ENCODE data around the gene SRCIN1. TPM values are rescaled to one million over a fixed set of nuclear protein-coding genes. Genes with fewer than 3 reads are reported as not detected.
"Not testable (repeated sequence)": the region's sequence is repeated elsewhere in the genome, so short reads cannot be mapped to it uniquely, and the experiment has no call there.

SRCIN1 gene
- total RNA-seq, 3 donors from 2014 or later = 2.3 to 7.0 (median 2.5) TPM

- Histone ChIP-seq H3K4me3 (no peak overlapping the region), H3K4me1 (ENCODE audit: low read depth) (no peaks in the 10 kb centered on the region), H3K36me3 (ENCODE audit: low read depth) (no peaks in the 10 kb centered on the region), H3K9me3 (no peaks in the 10 kb centered on the region)
- ATAC-seq (no peak), DNase-seq (no peak)
- no peak for TF ChIP-seq CTCF (IDR thresholded peaks at IDR 0.05)
- intact Hi-C loops (cut with DNase I, micrococcal nuclease) = no loop called here
These were observed 32.2 kb upstream of the SRCIN1 start for GRCh38 chr17:38637951-38638350.

GRCh38 chr17:38636054-38636453 lies 30.3 kb upstream of the SRCIN1 start:
- no peak overlapping the region for H3K4me3 ChIP-seq
- H3K9me3 ChIP-seq = no peaks in the 10 kb centered on the region
- no peaks in the 10 kb centered on the region for H3K36me3 ChIP-seq (ENCODE audit: low read depth)
- intact Hi-C loops (cut with DNase I, micrococcal nuclease) = no loop called here
- ATAC-seq = no peak
- H3K4me1 ChIP-seq (ENCODE audit: low read depth) = no peaks in the 10 kb centered on the region
- TF ChIP-seq CTCF (IDR thresholded peaks at IDR 0.05) = no peak
- DNase-seq = no peak

GRCh38 chr17:38632334-38632733 lies 26.6 kb upstream of the SRCIN1 start:
- DNase-seq = no peak

GRCh38 chr17:38628441-38628840 lies 22.7 kb upstream of the SRCIN1 start:
- peak; percentile 21 for ATAC-seq
- H3K9me3 ChIP-seq = no peaks in the 10 kb centered on the region
- no peaks in the 10 kb centered on the region for H3K36me3 ChIP-seq (ENCODE audit: low read depth)
- intact Hi-C loops (cut with DNase I, micrococcal nuclease) = no loop called here
- no peak for DNase-seq
- H3K4me3 ChIP-seq = no peak overlapping the region
- TF ChIP-seq CTCF (IDR thresholded peaks at IDR 0.05) = no peak
- H3K4me1 ChIP-seq (ENCODE audit: low read depth) = no peaks in the 10 kb centered on the region

More at GRCh38 chr17:38632334-38632733, 26.6 kb upstream of the SRCIN1 start:
- H3K36me3 ChIP-seq (ENCODE audit: low read depth) = no peaks in the 10 kb centered on the region
- intact Hi-C loops (cut with DNase I, micrococcal nuclease) = no loop called here
- TF ChIP-seq CTCF (IDR thresholded peaks at IDR 0.05) = no peak
- H3K4me1 ChIP-seq (ENCODE audit: low read depth) = no peaks in the 10 kb centered on the region
- H3K9me3 ChIP-seq = no peaks in the 10 kb centered on the region
- no peak overlapping the region for H3K4me3 ChIP-seq
- ATAC-seq = no peak

GRCh38 chr17:38627957-38628356 lies 22.2 kb upstream of the SRCIN1 start:
- no peak for TF ChIP-seq CTCF (IDR thresholded peaks at IDR 0.05)
- DNase-seq (no peak), ATAC-seq (no peak)
- intact Hi-C loops (cut with DNase I, micrococcal nuclease) = no loop called here
- no peak overlapping the region for H3K4me3 ChIP-seq
- no peaks in the 10 kb centered on the region for H3K4me1 ChIP-seq (ENCODE audit: low read depth)
- H3K9me3 ChIP-seq = no peaks in the 10 kb centered on the region
- no peaks in the 10 kb centered on the region for H3K36me3 ChIP-seq (ENCODE audit: low read depth)

GRCh38 chr17:38626606-38627226 lies 21.0 kb upstream of the SRCIN1 start:
- DNase-seq; H3K9me3 ChIP-seq; H3K4me1 ChIP-seq (ENCODE audit: low read depth); ATAC-seq; H3K4me3 ChIP-seq; intact Hi-C loops (cut with DNase I, micrococcal nuclease); H3K36me3 ChIP-seq (ENCODE audit: low read depth): not testable (repeated sequence)
